Liver (tissue), 9 donors: ENCODE results near the gene USP2. TPM values are rescaled to one million over a fixed set of nuclear protein-coding genes. Genes with fewer than 3 reads are reported as not detected.

Source experiments
- DNase-seq: peaks from one replicate; pipeline ENCODE4 v3.0.0-alpha.2; 2017; ENCODE audit warnings: low spot score
- H3K27ac ChIP-seq, 2 donors: one replicate each; pipeline ENCODE4 v1.7.0; 2013; ENCODE audit warnings: inconsistent platforms in 2 of 2, low read length in 2 of 2, control low read depth in 1 of 2, low read depth in 1 of 2, mild to moderate bottlenecking in 1 of 2
- H3K27me3 ChIP-seq, 4 donors: one replicate each; pipeline versions ENCODE4 v1.6.1 to v1.7.0; 2013; ENCODE audit warnings: low read length in 3 of 4, inconsistent platforms in 1 of 4, mild to moderate bottlenecking in 1 of 4, moderate library complexity in 1 of 4; ENCODE audit not compliant: control insufficient read depth in 4 of 4, insufficient read depth in 4 of 4
- H3K36me3 ChIP-seq, 4 donors: one replicate each; pipeline versions ENCODE4 v1.6.1 to v1.7.0; 2013; ENCODE audit warnings: low read length in 3 of 4, mild to moderate bottlenecking in 3 of 4, low read depth in 1 of 4, moderate library complexity in 1 of 4; ENCODE audit not compliant: control insufficient read depth in 4 of 4, insufficient read depth in 3 of 4
- H3K4me1 ChIP-seq, 4 donors: one replicate each; pipeline versions ENCODE4 v1.6.1 to v1.7.0; 2013; ENCODE audit warnings: low read length in 3 of 4, mild to moderate bottlenecking in 3 of 4, moderate library complexity in 1 of 4; ENCODE audit not compliant: control insufficient read depth in 4 of 4, insufficient read depth in 4 of 4
- H3K4me3 ChIP-seq, 3 donors: one replicate each; pipeline versions ENCODE4 v1.6.1 to v1.7.0; 2013; ENCODE audit warnings: low read length in 3 of 3, control low read depth in 1 of 3, low read depth in 1 of 3, mild to moderate bottlenecking in 1 of 3
- H3K9ac ChIP-seq, 2 donors: one replicate each; pipeline ENCODE4 v1.7.0; 2013; ENCODE audit warnings: low read length in 2 of 2, mild to moderate bottlenecking in 2 of 2, moderate library complexity in 2 of 2, control low read depth in 1 of 2, low read depth in 1 of 2
- H3K9me3 ChIP-seq, 4 donors: one replicate each; pipeline versions ENCODE4 v1.6.1 to v1.7.0; 2013; ENCODE audit warnings: low read length in 3 of 4; ENCODE audit not compliant: control insufficient read depth in 4 of 4
- FOXA1 ChIP-seq: IDR thresholded peaks from 2 replicates; pipeline ENCODE4 v1.6.1; 2016; ENCODE audit warnings: antibody characterized with exemption
- GABPA ChIP-seq, 2 donors: IDR thresholded peaks in 1 of 2; conservative IDR thresholded peaks in 1 of 2; 2 replicates each; pipeline ENCODE4 v1.6.1; 2016; ENCODE audit warnings: antibody characterized with exemption in 2 of 2, mild to moderate bottlenecking in 1 of 2, moderate library complexity in 1 of 2
- HNF4A ChIP-seq, 2 donors: conservative IDR thresholded peaks; 2 replicates each; pipeline ENCODE4 v1.6.1; 2016; ENCODE audit warnings: antibody characterized with exemption in 2 of 2, mild to moderate bottlenecking in 2 of 2
- HNF4G ChIP-seq: IDR thresholded peaks from 2 replicates; pipeline ENCODE4 v1.6.1; 2016; ENCODE audit warnings: antibody characterized with exemption
- JUND ChIP-seq, 2 donors: IDR thresholded peaks; 2 replicates each; pipeline ENCODE4 v1.6.1; 2016; ENCODE audit warnings: antibody characterized with exemption in 2 of 2
- NR2F2 ChIP-seq: IDR thresholded peaks from 2 replicates; pipeline ENCODE4 v1.6.1; 2016; ENCODE audit warnings: antibody characterized with exemption
- RXRA ChIP-seq, 2 donors: IDR thresholded peaks; 2 replicates each; pipeline ENCODE4 v1.6.1; 2017 to 2018; ENCODE audit warnings: antibody characterized with exemption in 2 of 2, mild to moderate bottlenecking in 1 of 2
- SP1 ChIP-seq: IDR thresholded peaks from 2 replicates; pipeline ENCODE4 v1.6.1; 2018; ENCODE audit warnings: antibody characterized with exemption, mild to moderate bottlenecking
- YY1 ChIP-seq: IDR thresholded peaks from 2 replicates; pipeline ENCODE4 v1.6.1; 2016; ENCODE audit warnings: antibody characterized with exemption, mild to moderate bottlenecking
- ZBTB33 ChIP-seq: IDR thresholded peaks from 2 replicates; pipeline ENCODE4 v1.6.1; 2016; ENCODE audit warnings: antibody characterized with exemption
- WGBS: extraction: QIAGEN DNeasy Blood & Tissue Kit; methylation state at CpG from one replicate; pipeline ENCODE4 v1.1.7; 2013; 5-methylcytosine and 5-hydroxymethylcytosine counted together
- polyA plus RNA-seq, 2 donors: library from polyadenylated mRNA; stranded (reverse) in 1 of 2; unstranded in 1 of 2; fragments of 200-250 nt in 1 of 2; fragments of >200 nt in 1 of 2; fragmentation: Nextera tagmentation in 1 of 2; extraction: Ambion mirVana in 1 of 2; gene quantifications; one replicate each; pipeline versions ENCODE4 v1.2.1 to v1.2.3, GENCODE V29; 2013 to 2015
- total RNA-seq, 2 donors: library from RNA; depleted of rRNA; stranded (reverse); fragments of >200 nt; gene quantifications; one replicate each; pipeline ENCODE4 v1.2.3, GENCODE V29; 2014
- TF ChIP-seq, protein P1 (sequence below): IDR thresholded peaks from 2 replicates; pipeline ENCODE4 v1.6.1; 2016; ENCODE audit warnings: antibody characterized with exemption
- TF ChIP-seq, protein P2 (sequence below): IDR thresholded peaks from 2 replicates; pipeline ENCODE4 v1.6.1; 2016; ENCODE audit warnings: antibody characterized with exemption, mild to moderate bottlenecking
- TF ChIP-seq, protein P3 (sequence below): fragments of 150-350 bp; IDR thresholded peaks from 2 replicates; pipeline ENCODE4 v1.5.1; 2017; ENCODE audit warnings: improper control_type of control experiment, low read depth, low read length; ENCODE audit not compliant: missing input control
- donor health status: healthy.
- donor health status: healthy.
- donor health status: healthy.
- donor health status: healthy.
- donor health status: healthy.

The USP2 gene
- total and polyA plus RNA-seq, 4 donors: 0.65 to 4.4 (median 2.1) TPM

DNA sequence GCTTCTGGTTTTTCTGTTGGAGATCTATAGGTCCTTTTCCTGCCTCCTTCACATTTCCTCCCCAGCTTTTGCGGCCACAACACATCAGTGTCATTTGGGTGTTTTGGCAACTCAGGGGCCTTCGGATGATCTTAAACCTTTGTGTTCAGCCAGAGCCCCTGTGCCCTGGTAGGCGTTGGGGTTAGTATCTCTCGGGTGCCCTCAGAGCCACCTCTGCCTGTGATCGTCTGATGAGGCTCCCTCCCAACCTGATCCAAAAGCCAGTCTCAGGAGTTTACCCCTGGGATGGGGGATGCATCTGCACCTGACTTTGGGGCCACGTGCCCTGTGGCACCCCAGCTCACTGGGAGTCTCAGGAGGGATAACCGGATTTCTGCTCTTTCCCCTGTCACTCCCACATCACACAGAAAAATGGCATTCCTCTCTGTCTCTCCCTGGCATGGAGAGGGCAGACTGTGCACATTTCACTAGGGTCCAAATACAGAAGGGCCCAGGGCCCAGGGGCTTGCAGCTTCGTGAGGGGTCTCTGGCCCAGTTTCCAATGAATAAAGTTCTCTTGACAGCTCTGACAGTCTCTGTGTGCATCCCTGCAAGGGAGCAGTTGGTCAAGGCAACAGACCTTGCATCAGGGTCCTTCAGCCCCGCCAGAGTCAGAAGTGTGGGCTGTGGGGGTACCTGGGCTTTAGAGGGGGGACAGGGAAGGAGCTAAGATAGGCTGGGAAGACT lies 44.6 kb downstream of the USP2 start:
- DNase-seq: no peak
- 90% methylated on average over 9 of the region's 9 CpGs for WGBS
- H3K9me3 ChIP-seq: no peaks in the 10 kb centered on the region
- H3K4me1 ChIP-seq: peaks cover 13 to 42% (median 25%) of the 10 kb centered on the region in 4 donors
- H3K27me3 ChIP-seq: peaks cover 0 to 2% (median 0%) of the 10 kb centered on the region in 4 donors
- no peaks in the 10 kb centered on the region for H3K36me3 ChIP-seq
- no peak overlapping the region for H3K9ac ChIP-seq
- no peak overlapping the region for H3K4me3 ChIP-seq
- TF ChIP-seq YY1: no peak
- TF ChIP-seq RXRA (IDR thresholded peaks at IDR 0.05): no peak
- TF ChIP-seq, protein P1, sequence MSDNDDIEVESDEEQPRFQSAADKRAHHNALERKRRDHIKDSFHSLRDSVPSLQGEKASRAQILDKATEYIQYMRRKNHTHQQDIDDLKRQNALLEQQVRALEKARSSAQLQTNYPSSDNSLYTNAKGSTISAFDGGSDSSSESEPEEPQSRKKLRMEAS: no peak
- TF ChIP-seq GABPA (IDR thresholded peaks at IDR 0.05 in 1 of 2, conservative IDR thresholded peaks at IDR 0.05 in 1 of 2): no peak
- no peak for TF ChIP-seq JUND (IDR thresholded peaks at IDR 0.05)
- TF ChIP-seq HNF4A (conservative IDR thresholded peaks at IDR 0.05): no peak
- TF ChIP-seq HNF4G: no peak
- TF ChIP-seq NR2F2: no peak
- TF ChIP-seq, protein P2, sequence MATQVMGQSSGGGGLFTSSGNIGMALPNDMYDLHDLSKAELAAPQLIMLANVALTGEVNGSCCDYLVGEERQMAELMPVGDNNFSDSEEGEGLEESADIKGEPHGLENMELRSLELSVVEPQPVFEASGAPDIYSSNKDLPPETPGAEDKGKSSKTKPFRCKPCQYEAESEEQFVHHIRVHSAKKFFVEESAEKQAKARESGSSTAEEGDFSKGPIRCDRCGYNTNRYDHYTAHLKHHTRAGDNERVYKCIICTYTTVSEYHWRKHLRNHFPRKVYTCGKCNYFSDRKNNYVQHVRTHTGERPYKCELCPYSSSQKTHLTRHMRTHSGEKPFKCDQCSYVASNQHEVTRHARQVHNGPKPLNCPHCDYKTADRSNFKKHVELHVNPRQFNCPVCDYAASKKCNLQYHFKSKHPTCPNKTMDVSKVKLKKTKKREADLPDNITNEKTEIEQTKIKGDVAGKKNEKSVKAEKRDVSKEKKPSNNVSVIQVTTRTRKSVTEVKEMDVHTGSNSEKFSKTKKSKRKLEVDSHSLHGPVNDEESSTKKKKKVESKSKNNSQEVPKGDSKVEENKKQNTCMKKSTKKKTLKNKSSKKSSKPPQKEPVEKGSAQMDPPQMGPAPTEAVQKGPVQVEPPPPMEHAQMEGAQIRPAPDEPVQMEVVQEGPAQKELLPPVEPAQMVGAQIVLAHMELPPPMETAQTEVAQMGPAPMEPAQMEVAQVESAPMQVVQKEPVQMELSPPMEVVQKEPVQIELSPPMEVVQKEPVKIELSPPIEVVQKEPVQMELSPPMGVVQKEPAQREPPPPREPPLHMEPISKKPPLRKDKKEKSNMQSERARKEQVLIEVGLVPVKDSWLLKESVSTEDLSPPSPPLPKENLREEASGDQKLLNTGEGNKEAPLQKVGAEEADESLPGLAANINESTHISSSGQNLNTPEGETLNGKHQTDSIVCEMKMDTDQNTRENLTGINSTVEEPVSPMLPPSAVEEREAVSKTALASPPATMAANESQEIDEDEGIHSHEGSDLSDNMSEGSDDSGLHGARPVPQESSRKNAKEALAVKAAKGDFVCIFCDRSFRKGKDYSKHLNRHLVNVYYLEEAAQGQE: no peak
- TF ChIP-seq SP1: no peak
- TF ChIP-seq FOXA1: no peak
- no peak overlapping the region for H3K27ac ChIP-seq

DNA sequence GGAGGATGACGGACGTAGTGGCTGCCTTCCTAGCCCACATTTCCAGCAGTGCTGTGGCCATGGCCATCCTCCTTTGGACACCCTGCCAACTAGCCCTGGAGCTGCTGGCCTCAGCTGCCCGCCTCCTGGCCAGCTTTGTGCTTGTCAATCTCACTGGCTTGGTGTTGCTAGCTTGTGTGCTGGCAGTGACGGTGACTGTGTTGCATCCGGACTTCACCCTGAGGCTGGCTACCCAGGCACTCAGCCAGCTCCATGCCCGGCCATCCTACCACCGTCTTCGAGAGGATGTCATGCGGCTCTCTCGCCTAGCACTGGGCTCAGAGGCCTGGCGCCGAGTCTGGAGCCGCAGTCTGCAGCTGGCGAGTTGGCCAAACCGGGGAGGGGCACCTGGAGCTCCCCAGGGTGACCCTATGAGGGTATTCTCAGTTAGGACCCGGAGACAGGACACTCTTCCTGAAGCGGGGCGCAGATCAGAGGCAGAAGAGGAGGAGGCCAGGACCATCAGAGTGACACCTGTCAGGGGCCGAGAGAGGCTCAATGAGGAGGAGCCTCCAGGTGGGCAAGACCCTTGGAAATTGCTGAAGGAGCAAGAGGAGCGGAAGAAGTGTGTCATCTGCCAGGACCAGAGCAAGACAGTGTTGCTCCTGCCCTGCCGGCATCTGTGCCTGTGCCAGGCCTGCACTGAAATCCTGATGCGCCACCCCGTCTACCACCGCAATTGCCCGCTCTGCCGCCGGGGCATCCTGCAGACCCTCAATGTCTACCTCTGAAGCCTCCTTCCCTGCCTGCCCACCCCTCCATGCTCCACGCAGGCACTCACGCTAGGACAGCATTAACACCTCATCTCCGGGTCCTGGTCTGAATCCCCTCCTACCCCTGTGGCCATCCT lies 45.6 kb downstream of the USP2 start:
- Histone ChIP-seq H3K9me3 (no peaks in the 10 kb centered on the region), H3K4me1 (peaks cover 13 to 42% (median 23%) of the 10 kb centered on the region in 4 donors), H3K4me3 (no peak overlapping the region), H3K27ac (peak overlapping the region in 1 of 2 donors; percentile 75), H3K9ac (no peak overlapping the region), H3K27me3 (peaks cover 0 to 2% (median 0%) of the 10 kb centered on the region in 4 donors), H3K36me3 (no peaks in the 10 kb centered on the region)
- WGBS: 74% methylated on average over 30 of the region's 30 CpGs
- DNase-seq: no peak
- TF ChIP-seq SP1 (peak; percentile 66), RXRA (IDR thresholded peaks at IDR 0.05) (peak in 1 of 2 donors; percentile 56), ZBTB33 (no peak), YY1 (peak; percentile 68), HNF4A (conservative IDR thresholded peaks at IDR 0.05) (peak; percentile 63 to 79)
- TF ChIP-seq, protein P1: no peak
- TF ChIP-seq, protein P3, sequence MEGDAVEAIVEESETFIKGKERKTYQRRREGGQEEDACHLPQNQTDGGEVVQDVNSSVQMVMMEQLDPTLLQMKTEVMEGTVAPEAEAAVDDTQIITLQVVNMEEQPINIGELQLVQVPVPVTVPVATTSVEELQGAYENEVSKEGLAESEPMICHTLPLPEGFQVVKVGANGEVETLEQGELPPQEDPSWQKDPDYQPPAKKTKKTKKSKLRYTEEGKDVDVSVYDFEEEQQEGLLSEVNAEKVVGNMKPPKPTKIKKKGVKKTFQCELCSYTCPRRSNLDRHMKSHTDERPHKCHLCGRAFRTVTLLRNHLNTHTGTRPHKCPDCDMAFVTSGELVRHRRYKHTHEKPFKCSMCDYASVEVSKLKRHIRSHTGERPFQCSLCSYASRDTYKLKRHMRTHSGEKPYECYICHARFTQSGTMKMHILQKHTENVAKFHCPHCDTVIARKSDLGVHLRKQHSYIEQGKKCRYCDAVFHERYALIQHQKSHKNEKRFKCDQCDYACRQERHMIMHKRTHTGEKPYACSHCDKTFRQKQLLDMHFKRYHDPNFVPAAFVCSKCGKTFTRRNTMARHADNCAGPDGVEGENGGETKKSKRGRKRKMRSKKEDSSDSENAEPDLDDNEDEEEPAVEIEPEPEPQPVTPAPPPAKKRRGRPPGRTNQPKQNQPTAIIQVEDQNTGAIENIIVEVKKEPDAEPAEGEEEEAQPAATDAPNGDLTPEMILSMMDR: no peak
- TF ChIP-seq, protein P2: no peak
